GM21447 (cell line): Measurements from ENCODE around the gene AKR1C8.
"Not testable (repeated sequence)": the region's sequence is repeated elsewhere in the genome, so short reads cannot be mapped to it uniquely, and the experiment has no call there.

Source experiments
- ATAC-seq: cut with Tn5 transposase; IDR thresholded peaks from one replicate; pipeline ENCODE4 v1.9.1; 2021; ENCODE audit not compliant: unreplicated experiment

Gene AKR1C8

DNA sequence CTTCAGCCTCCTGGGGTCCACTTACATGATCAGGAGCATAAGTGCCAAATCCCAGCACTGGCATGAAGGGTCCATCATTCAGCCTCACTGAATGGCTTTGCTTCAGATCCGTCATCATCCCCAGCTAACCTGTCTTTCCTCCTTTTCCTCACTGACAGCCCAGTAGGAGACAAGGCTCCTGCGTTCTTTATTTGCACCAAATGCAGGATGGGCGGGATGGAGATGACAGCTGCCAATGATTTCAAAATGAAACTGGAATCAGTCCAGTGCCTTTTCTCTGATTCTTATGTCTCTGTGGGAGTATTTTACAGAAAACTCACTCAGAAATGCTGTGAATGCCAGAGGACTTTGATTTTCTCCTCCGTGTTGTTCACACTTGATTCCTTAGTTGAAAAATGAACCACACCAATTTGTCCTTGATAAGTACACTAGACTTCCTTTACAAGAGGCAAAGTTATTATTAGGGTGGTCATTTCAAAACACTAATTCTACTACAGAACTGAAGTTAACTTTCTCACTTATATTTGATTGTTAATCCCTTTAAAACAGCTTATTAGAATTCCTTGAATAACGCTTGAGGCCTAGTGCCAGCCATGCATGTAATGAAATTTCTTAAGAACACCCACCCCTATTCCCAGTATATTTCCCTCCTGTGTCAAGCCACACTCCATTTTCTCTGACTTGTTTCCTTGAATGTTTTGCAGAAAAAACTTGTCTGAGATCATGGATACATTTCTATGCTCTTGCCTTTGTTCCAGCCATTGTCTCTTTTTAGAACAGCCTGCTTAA is at the start of gene AKR1C8:
TSS of gene AKR1C8 (minus strand) at position 164 of the 789 bp plus-strand sequence. CDS start at position 118, 46 bp downstream.
- no peak for ATAC-seq

- ATAC-seq: no peak
Observed at GRCh38 chr10:5234106-5234860, 49.3 kb upstream of the AKR1C8 start.

- ATAC-seq: no peak
Observed at GRCh38 chr10:5233324-5233723, 48.4 kb upstream of the AKR1C8 start.

DNA sequence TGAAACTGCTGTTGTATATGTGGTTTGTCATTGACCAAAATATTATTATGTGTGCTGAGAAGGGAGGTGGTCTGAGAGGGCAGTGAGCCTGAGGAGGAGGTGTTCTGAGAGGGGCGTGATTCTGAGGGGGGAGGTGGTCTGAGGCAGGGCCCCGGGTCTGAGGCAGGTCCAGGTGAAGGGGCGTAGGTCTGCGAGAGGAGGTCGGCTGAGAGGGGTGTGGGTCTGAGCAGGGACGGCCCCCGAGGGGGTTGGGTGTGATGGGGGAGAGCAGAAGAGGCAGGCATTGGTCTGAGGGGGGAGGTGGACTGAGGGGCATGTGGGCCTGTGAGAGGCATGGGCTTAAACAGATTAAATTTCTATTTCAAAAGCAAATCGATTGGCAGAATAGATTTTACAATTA is 44.1 kb upstream of the AKR1C8 start:
- no peak for ATAC-seq

GRCh38 chr10:5222942-5223341 is 38.0 kb upstream of the AKR1C8 start:
- ATAC-seq: not testable (repeated sequence)

- ATAC-seq: no peak
Observed at GRCh38 chr10:5219262-5219661, 34.3 kb upstream of the AKR1C8 start.

GRCh38 chr10:5216801-5217200 is 31.9 kb upstream of the AKR1C8 start:
- no peak for ATAC-seq

- ATAC-seq: no peak
Observed at GRCh38 chr10:5211696-5212536, 27.0 kb upstream of the AKR1C8 start.

GRCh38 chr10:5210261-5210660 is 25.3 kb upstream of the AKR1C8 start:
- not testable (repeated sequence) for ATAC-seq

DNA sequence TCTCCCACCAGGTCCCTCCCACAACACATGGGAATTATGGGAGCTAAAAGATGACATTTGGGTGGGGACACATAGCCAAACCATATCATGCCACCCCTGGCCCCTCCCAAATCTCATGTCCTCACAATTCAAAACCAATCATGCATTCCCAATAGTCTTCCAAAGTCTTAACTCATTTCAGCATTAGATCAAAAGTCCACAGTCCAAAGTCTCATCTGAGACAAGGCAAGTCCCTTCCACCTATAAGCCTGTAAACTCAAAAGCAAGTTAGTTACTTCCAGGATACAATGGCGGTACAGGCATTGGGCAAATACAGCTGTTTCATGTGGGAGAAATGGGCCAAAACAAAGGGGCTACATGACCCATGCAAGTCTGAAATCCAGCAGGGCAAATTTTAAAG is 24.8 kb upstream of the AKR1C8 start:
- ATAC-seq: not testable (repeated sequence)

- no peak for ATAC-seq
Observed at GRCh38 chr10:5206799-5207198, 21.8 kb upstream of the AKR1C8 start.

- ATAC-seq: no peak
Observed at GRCh38 chr10:5199398-5199797, 14.4 kb upstream of the AKR1C8 start.

- ATAC-seq: no peak
Observed at GRCh38 chr10:5198386-5198785, 13.4 kb upstream of the AKR1C8 start.

- no peak for ATAC-seq
Observed at GRCh38 chr10:5196702-5197113, 11.8 kb upstream of the AKR1C8 start, which contains the start of gene AKR1C4. AKR1C4 (plus strand) TSS chr10:5196837; CDS start chr10:5196868, 31 bp downstream.

DNA sequence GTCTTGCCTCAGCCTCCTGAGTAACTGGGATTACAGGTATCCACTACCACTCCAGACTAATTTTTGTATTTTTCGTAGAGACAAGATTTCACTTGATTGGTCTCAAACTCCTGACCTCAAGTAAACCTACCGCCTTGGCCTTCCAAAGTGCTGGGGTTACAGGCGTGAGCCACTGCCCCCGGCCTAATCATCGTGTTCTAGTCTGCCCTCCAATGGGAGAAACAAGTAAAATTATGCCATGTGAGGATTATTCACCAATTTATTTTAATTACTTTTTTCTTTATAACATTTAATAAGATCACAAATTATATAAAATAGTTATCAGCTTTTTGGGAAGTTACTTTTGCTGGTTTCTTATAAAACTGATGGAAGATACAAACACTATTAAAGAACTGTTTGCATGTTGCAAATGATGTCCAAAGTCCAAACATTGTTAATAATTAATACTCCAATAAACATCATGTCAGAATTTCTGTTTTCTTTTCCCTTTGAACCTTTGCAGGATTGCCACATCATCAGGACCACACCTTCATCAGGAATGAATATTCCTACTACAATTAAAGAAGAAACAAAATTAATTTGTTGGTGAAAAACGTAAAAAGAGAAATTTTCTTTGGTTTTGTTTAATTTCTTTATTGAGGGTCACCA is 10.9 kb upstream of the AKR1C8 start:
- no peak for ATAC-seq

GRCh38 chr10:5194431-5194830 is 9.5 kb upstream of the AKR1C8 start:
- no peak for ATAC-seq

DNA sequence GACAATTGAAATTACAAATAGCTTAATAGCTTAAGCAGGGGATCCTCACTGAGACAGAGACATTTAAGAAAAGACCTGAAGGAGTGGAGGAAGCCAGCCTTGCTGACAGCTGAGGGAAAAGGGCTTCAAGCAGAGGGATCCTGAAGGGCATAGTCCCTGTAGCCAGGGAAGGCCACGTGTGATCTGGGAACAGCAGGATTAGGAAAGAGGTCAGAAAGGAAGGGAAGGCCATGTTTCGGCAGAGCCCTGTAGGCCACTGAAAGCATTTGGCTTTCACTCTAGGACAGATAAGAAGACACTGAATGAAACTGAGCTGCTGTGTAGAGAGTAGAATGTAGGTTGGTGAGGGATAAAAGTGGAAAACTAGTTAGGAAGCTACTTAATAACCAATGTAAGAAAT is 3.4 kb upstream of the AKR1C8 start:
- ATAC-seq: no peak

DNA sequence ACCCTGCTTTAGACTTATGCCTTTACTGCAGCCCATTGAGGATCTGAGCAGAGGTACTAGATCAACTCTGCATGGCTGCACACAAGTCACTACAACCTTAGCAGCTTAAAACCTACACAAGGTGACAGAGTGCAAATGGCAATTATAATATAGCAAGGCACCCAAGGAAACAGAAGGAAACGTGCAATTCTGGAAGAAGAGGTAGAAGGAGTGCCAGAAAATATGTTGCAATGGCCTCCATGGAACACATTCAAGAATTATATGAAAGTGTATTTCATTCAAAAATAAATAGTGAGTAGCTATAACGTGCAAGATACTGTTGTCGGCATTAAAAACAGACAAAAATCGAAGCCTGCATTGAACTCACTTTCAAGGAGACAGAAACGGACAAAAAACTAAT is 2.9 kb upstream of the AKR1C8 start:
- no peak for ATAC-seq

DNA sequence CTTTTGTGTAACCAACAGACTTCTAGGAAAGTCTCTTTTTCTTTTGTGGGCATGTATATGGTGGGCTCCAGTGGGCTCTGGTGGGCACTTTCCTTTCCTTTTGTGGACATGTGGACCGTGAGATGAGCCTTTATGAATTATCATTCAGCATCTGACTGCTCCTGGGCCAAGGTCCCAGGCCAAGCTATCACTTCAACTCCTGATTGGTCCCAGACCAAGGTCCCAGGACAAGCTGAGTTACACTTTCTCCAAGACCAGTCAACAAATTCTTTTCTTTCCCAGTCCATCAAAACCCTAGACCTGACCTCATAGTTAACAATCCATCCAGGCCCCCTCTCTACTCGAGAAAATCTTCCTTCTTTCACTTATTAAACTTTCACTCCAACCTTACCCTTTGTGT is 1.0 kb downstream of the AKR1C8 start:
- ATAC-seq: no peak

DNA sequence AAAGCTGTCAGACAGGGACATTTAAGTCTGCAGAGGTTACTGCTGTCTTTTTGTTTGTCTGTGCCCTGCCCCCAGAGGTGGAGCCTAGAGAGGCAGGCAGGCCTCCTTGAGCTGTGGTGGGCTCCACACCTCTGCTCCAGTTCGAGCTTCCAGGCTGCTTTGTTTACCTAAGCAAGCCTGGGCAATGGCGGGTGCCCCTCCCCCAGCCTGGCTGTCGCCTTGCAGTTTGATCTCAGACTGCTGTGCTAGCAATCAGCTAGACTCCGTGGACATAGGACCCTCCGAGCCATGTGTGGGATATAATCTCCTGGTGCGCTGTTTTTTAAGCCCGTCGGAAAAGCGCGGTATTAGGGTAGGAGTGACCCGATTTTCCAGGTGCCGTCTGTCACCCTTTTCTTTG is 4.4 kb downstream of the AKR1C8 start:
- ATAC-seq: not testable (repeated sequence)

DNA sequence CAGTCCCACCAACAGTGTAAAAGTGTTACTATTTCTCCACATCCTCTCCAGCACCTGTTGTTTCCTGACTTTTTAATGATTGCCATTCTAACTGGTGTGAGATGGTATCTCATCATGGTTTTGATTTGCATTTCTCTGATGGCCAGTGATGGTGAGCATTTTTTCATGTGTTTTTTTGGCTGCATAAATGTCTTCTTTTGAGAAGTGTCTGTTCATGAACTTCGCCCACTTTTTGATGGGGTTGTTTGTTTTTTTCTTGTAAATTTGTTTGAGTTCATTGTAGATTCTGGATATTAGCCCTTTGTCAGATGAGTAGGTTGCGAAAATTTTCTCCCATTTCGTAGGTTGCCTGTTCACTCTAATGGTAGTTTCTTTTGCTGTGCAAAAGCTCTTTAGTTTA is 9.4 kb downstream of the AKR1C8 start:
- not testable (repeated sequence) for ATAC-seq
